Germinal center (tissue), 1 donor: ENCODE data around the gene ASPRV1.

ENCODE experiments used
- DNase-seq: peaks from one replicate; pipeline ENCODE4 v3.0.0; 2012; ENCODE audit warnings: mixed read lengths, low spot score

The ASPRV1 gene

GRCh38 chr2:69939722-69940121 lies 21.7 kb downstream of the ASPRV1 start:
- no peak for DNase-seq

GRCh38 chr2:69937968-69938367 lies 23.5 kb downstream of the ASPRV1 start:
- DNase-seq: no peak

- no peak for DNase-seq
These were observed 24.5 kb downstream of the ASPRV1 start for GRCh38 chr2:69936906-69937305.

- no peak for DNase-seq
These were observed 26.4 kb downstream of the ASPRV1 start for GRCh38 chr2:69935011-69935410.

GRCh38 chr2:69934614-69934908 lies 26.9 kb downstream of the ASPRV1 start:
- no peak for DNase-seq

- no peak for DNase-seq
These were observed 27.4 kb downstream of the ASPRV1 start for GRCh38 chr2:69933839-69934613.

GRCh38 chr2:69933254-69933828 lies 28.1 kb downstream of the ASPRV1 start:
- no peak for DNase-seq

- no peak for DNase-seq
These were observed 28.9 kb downstream of the ASPRV1 start for GRCh38 chr2:69932596-69932922.

- no peak for DNase-seq
These were observed 29.4 kb downstream of the ASPRV1 start for GRCh38 chr2:69931832-69932595.

- DNase-seq: no peak
These were observed 34.4 kb downstream of the ASPRV1 start for GRCh38 chr2:69926849-69927515.

GRCh38 chr2:69923116-69923515 lies 38.3 kb downstream of the ASPRV1 start:
- no peak for DNase-seq

GRCh38 chr2:69918401-69918800 lies 43.0 kb downstream of the ASPRV1 start:
- no peak for DNase-seq

GRCh38 chr2:69917852-69918251 lies 43.6 kb downstream of the ASPRV1 start:
- DNase-seq: no peak

- DNase-seq: no peak
These were observed 45.3 kb downstream of the ASPRV1 start for GRCh38 chr2:69916106-69916505.

GRCh38 chr2:69914950-69915945 lies 46.2 kb downstream of the ASPRV1 start, which contains the start of gene MXD1:
TSS of gene MXD1 (plus strand) at chr2:69915109. CDS start at chr2:69915331, 222 bp downstream.
- peak; percentile 32 for DNase-seq

GRCh38 chr2:69914164-69914949 lies 47.1 kb downstream of the ASPRV1 start:
- peak; percentile 99 for DNase-seq

GRCh38 chr2:69911985-69912563 lies 49.4 kb downstream of the ASPRV1 start:
- peak; percentile 35 for DNase-seq
